ENCODE measurements around the gene SLC6A19. TPM values are rescaled to one million over a fixed set of nuclear protein-coding genes. Genes with fewer than 3 reads are reported as not detected.
"Not testable (repeated sequence)": the region's sequence is repeated elsewhere in the genome, so short reads cannot be mapped to it uniquely, and the experiment has no call there.

The SLC6A19 gene
- total and polyA plus RNA-seq, 9 of the 15 experiments (the other 6 are each of a cell fraction or from before 2014, with no cell fraction given): 0.03 to 1.6 (median 0.59) TPM

DNA sequence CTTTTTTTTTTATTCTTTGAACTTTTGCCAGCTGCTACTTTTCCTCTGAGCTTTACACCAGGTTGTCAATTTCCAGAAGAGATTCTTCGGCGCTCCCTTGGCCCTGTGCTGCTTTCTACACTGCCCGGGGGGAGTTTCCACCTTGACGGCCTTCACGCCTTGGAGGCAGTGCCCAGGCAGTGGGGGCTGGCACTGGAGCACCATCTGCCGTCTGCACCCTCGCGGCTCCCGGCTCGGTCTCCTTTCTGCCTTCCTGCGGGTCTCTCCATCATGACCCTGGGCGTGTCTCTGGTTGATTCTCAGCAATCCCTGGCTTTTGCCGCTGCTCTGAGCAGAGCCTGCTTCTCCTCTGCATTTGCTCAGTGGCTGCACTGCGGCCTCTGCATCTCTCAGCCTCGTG lies 26.7 kb downstream of the SLC6A19 start:
- Histone ChIP-seq H2AFZ (ENCODE audit: low read depth, low read length) (no peak overlapping the region), H3K9ac (ENCODE audit: insufficient read depth in 1 of 2, low read depth in 2 of 2, low read length in 2 of 2) (no peak overlapping the region), H3K9me3 (replicated peaks; ENCODE audit: control insufficient read depth, insufficient read depth, low read depth, low read length) (no peaks in the 10 kb centered on the region), H3K36me3 (ENCODE audit: control insufficient read depth, insufficient read depth, low read length) (no peaks in the 10 kb centered on the region), H3K9me1 (ENCODE audit: control insufficient read depth, insufficient read depth, low read length) (peaks cover 2% of the 10 kb centered on the region), H3K4me3 (no peak overlapping the region), H3K27me3 (ENCODE audit: control insufficient read depth in 2 of 2, insufficient read depth in 2 of 2, low read length in 2 of 2) (peaks cover 67 to 96% of the 10 kb centered on the region in 2 experiments; a peak in 4 of 5 replicates), H3K79me2 (ENCODE audit: control insufficient read depth, insufficient read depth, low read length) (no peaks in the 10 kb centered on the region), H4K20me1 (replicated peaks; ENCODE audit: control insufficient read depth, insufficient read depth, low read length) (peaks cover 26% of the 10 kb centered on the region; the same call in 1 of the 2 replicates), H3K4me1 (replicated peaks in 1 of 2; ENCODE audit: control insufficient read depth in 2 of 2, insufficient read depth in 2 of 2, low read length in 2 of 2) (peaks cover 0 to 32% of the 10 kb centered on the region in 2 experiments; a peak in 2 of 5 replicates), H3K27ac (ENCODE audit: extremely low read depth, low read depth, low read length) (no peak overlapping the region), H3K4me2 (ENCODE audit: insufficient read depth, low read length) (no peak overlapping the region)
- BruUV-seq (replicated peaks): no TSS peak
- ATAC-seq: no peak
- TF ChIP-seq SAFB (IDR thresholded peaks at IDR 0.05; ENCODE audit: borderline replicate concordance, low read depth, low read length): no peak
- TF ChIP-seq ZNF717 (CRISPR knock-in tag; IDR thresholded peaks at IDR 0.05): no peak
- FAIRE-seq: no peak
- intact Hi-C loops (cut with micrococcal nuclease): no loop called here
- in situ Hi-C loops (cut with MboI): no loop called here
- ChIA-PET CTCF (ENCODE audit: low intra/inter-chr PET ratio) (no interaction called here), POLR2A (interaction anchor here (0.6 to 0.7 kb wide), 4 partner anchors 42 to 178 kb away, joined by 3 read pairs; no protein-coding TSS in a partner anchor)
- 4% methylated on average over 15 of the region's 15 CpGs for WGBS (ENCODE audit: insufficient coverage, low coverage, missing lambda C conversion rate)
- DNase-seq (ENCODE audit: extremely low read depth in 1 of 4, low spot score in 3 of 4): no peak

DNA sequence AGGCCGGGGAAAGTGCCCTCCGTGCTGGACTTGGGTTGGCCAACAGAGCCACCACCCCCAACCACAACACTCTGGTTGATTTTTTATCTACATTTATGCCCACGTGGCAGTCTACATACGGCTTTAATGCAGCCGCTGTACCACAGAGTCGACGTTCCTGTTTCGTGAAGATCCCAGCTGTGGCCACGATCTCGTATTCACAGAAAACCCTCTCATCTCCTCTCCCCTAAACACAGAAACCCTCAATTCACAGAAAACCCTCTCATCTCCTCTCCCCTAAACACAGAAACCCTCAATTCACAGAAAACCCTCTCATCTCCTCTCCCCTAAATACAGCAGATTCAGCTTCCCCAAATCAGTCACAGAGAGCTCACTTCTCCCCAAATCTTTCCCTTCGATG lies 27.6 kb downstream of the SLC6A19 start:
- in situ Hi-C loops (cut with MboI); H3K79me2 ChIP-seq (ENCODE audit: control insufficient read depth, insufficient read depth, low read length); H3K27ac ChIP-seq (ENCODE audit: extremely low read depth, low read depth, low read length); H3K36me3 ChIP-seq (ENCODE audit: control insufficient read depth, insufficient read depth, low read length); intact Hi-C loops (cut with micrococcal nuclease); H3K4me2 ChIP-seq (ENCODE audit: insufficient read depth, low read length); H2AFZ ChIP-seq (ENCODE audit: low read depth, low read length); BruUV-seq (replicated peaks); H3K4me3 ChIP-seq; H3K9me1 ChIP-seq (ENCODE audit: control insufficient read depth, insufficient read depth, low read length); H3K9me3 ChIP-seq (replicated peaks; ENCODE audit: control insufficient read depth, insufficient read depth, low read depth, low read length); H3K9ac ChIP-seq (ENCODE audit: insufficient read depth in 1 of 2, low read depth in 2 of 2, low read length in 2 of 2); CTCF ChIA-PET (ENCODE audit: low intra/inter-chr PET ratio); DNase-seq (ENCODE audit: extremely low read depth in 1 of 4, low spot score in 3 of 4); ATAC-seq: not testable (repeated sequence)
- peaks cover 0 to 32% of the 10 kb centered on the region in 2 experiments; a peak in 2 of 5 replicates for H3K4me1 ChIP-seq (replicated peaks in 1 of 2; ENCODE audit: control insufficient read depth in 2 of 2, insufficient read depth in 2 of 2, low read length in 2 of 2)
- 16% methylated on average over 11 of the region's 11 CpGs for WGBS (ENCODE audit: insufficient coverage, low coverage, missing lambda C conversion rate)
- POLR2A ChIA-PET: interaction anchor here (0.6 to 0.7 kb wide), 2 partner anchors 121 to 384 kb away, joined by 3 read pairs; no protein-coding TSS in a partner anchor
- H4K20me1 ChIP-seq (replicated peaks; ENCODE audit: control insufficient read depth, insufficient read depth, low read length): peaks cover 26% of the 10 kb centered on the region; the same call in 1 of the 2 replicates
- peak; percentile 35 for FAIRE-seq
- H3K27me3 ChIP-seq (ENCODE audit: control insufficient read depth in 2 of 2, insufficient read depth in 2 of 2, low read length in 2 of 2): peaks cover 67 to 94% of the 10 kb centered on the region in 2 experiments; a peak in 4 of 5 replicates

All from K562 (cell line).